Brain microvascular endothelial cell (primary cell): Measurements from ENCODE around the gene GANC.

Source experiments
- DNase-seq: peaks from one replicate; pipeline ENCODE4 v3.0.0-alpha.2; 2020
- H3K27ac ChIP-seq: fragments of 250-450 bp; sonication (Bioruptor Pico); 2 replicates; pipeline ENCODE4 v1.5.1; 2020; ENCODE audit warnings: mild to moderate bottlenecking, moderate library complexity
- H3K27me3 ChIP-seq: fragments of 250-450 bp; sonication (Bioruptor Pico); replicated peaks from 2 replicates; pipeline ENCODE4 v1.5.1; 2020; ENCODE audit warnings: mild to moderate bottlenecking
- H3K36me3 ChIP-seq: fragments of 250-450 bp; sonication (Bioruptor Pico); replicated peaks from 2 replicates; pipeline ENCODE4 v1.5.1; 2020; ENCODE audit warnings: mild to moderate bottlenecking
- H3K4me3 ChIP-seq: 2 replicates; pipeline ENCODE4 v1.5.1; 2011; ENCODE audit warnings: low read depth, mild to moderate bottlenecking, control low read depth, low read length, moderate library complexity
- in situ Hi-C: cut with HindIII; loops from 2 replicates; pipeline ENCODE4 v1.10.0; 2017; ENCODE audit warnings: low sequenced_read_pairs, low pct_ligation_motif_present
- TF ChIP-seq, protein P1 (sequence below): IDR thresholded peaks from 2 replicates; pipeline ENCODE4 v1.5.1; 2011; ENCODE audit warnings: low read depth, mild to moderate bottlenecking, moderate library complexity, low read length, control low read depth, inconsistent platforms; ENCODE audit errors: missing control alignments

Gene GANC

DNA sequence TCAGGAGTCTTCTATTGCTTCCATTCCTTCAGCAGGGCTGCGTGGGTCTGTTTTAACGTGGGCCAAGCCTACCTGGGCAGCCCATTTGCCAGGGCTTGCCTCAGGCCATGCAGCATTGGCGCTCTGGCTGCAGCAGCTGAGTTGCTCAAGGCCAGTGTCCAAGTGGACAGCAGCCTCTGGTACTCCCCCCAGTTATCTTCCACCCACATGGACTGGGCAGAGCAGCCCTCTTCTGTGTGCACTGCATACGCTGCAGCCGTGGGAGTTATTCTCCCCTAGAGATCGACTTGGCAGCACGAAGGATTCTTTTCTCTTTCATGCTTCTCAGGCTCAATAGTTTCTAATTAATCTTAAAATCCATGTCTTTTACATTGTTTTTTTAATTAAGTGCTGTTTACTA, 79.4 kb downstream of the GANC start:
- TF ChIP-seq, protein P1, sequence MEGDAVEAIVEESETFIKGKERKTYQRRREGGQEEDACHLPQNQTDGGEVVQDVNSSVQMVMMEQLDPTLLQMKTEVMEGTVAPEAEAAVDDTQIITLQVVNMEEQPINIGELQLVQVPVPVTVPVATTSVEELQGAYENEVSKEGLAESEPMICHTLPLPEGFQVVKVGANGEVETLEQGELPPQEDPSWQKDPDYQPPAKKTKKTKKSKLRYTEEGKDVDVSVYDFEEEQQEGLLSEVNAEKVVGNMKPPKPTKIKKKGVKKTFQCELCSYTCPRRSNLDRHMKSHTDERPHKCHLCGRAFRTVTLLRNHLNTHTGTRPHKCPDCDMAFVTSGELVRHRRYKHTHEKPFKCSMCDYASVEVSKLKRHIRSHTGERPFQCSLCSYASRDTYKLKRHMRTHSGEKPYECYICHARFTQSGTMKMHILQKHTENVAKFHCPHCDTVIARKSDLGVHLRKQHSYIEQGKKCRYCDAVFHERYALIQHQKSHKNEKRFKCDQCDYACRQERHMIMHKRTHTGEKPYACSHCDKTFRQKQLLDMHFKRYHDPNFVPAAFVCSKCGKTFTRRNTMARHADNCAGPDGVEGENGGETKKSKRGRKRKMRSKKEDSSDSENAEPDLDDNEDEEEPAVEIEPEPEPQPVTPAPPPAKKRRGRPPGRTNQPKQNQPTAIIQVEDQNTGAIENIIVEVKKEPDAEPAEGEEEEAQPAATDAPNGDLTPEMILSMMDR, result no peak
- H3K36me3 ChIP-seq, result no peaks in the 10 kb centered on the region
- H3K27ac ChIP-seq, result no peak overlapping the region
- in situ Hi-C loops, result no loop called here
- no peak for DNase-seq
- H3K27me3 ChIP-seq, result no peaks in the 10 kb centered on the region
- no peak overlapping the region for H3K4me3 ChIP-seq

DNA sequence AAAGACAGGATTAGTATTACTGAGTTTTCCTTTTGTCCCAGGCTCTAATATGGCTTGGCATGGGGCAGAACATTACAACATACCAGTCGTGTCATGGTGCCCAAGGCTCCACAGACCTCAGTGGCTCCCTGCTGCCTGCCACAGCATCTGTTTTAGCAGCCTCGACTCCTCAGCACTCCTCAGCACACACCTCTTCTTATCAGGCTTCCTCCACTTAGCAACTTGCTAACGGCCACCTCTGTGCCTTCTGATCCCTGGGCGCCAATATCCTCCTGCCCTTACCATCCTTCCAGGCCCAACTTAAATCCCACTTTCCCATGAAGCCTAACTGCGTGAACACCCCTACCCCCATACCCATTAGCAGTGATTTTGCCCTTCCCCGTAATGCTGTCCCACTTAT, 80.1 kb downstream of the GANC start:
- DNase-seq, result no peak
- Histone ChIP-seq H3K27ac (no peak overlapping the region), H3K27me3 (no peaks in the 10 kb centered on the region), H3K4me3 (no peak overlapping the region), H3K36me3 (no peaks in the 10 kb centered on the region)
- in situ Hi-C loops, result no loop called here
- TF ChIP-seq, protein P1, result no peak

DNA sequence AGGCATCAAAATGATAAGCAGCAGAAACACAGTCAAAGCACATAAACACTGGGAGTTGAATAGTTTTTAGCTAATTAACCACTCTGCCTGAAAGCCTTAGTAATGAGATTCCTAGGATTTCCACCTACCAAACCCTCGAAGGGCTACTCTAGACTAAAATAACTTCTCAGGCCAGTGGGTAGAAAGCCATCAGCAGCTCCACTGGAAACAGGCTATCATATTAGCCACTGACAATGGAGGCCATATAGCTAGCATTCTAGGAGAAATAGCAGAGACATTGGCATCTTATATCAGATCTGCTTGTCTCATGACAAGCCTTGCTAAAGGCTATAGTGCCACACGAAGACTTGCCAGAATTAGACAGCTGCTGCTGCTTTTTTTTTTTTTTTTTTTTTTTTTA, 81.8 kb downstream of the GANC start:
- H3K27me3 ChIP-seq, result no peaks in the 10 kb centered on the region
- DNase-seq, result no peak
- TF ChIP-seq, protein P1, result no peak
- in situ Hi-C loops, result no loop called here
- no peaks in the 10 kb centered on the region for H3K36me3 ChIP-seq
- H3K4me3 ChIP-seq, result no peak overlapping the region
- H3K27ac ChIP-seq, result no peak overlapping the region

DNA sequence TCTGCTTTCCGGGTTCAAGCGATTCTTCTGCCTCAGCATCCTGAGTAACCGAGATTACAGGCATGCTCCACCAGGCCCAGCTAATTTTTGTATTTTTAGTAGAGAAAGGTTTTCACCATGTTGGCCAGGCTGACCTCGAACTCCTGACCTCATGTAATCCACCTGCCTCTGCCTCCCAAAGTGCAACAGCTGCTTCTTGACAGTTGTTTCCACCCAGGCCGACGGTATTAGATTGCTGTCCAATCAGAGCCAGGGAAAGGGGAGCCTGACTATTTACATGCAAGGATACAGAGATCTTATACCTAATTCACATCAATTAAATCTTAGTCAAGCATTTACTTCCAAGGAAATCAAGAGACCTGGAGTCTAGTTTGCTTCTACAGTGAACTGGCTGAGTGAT, 82.3 kb downstream of the GANC start:
- TF ChIP-seq, protein P1, result no peak
- Histone ChIP-seq H3K4me3 (no peak overlapping the region), H3K27ac (no peak overlapping the region), H3K36me3 (no peaks in the 10 kb centered on the region), H3K27me3 (no peaks in the 10 kb centered on the region)
- in situ Hi-C loops, result no loop called here
- no peak for DNase-seq

DNA sequence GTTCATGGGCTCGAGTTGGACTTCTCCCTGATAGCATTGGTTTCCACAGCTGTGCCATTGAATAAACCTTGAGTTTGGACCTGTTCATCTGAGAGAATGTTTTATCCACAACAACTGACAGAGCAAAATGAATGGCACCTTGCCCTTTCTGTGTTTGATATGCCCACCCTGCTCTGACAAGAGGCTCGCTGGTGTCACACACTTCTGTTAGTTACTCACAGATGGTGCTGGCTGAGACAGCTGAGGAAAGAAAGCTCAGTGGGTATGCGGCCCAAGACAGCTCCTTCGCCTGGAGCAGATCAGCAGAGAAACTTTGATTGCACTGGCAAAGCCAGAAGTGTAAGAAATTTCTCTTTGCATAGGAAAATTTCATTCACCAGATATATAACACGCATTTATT, 83.8 kb downstream of the GANC start:
- in situ Hi-C loops, result no loop called here

DNA sequence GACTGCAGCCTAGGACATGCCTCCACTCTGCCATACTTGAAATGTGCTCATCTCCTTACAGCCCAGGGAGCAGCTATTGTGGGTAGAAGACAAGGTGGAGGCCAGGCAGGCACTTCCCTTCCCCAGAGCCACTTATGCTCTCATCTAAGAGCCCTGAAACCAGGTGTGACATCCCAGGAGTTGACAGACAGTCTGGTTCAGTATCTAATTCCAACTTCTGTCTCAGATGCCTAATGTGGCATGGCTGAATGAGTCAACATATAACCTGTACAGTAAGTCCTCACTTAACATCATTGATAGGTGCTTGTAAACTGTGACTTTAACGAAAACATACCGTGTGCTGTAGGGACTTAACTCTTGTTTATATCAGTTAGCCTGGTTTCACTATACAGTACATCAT, 85.1 kb downstream of the GANC start:
- H3K36me3 ChIP-seq, result no peaks in the 10 kb centered on the region
- no peak overlapping the region for H3K4me3 ChIP-seq
- no peaks in the 10 kb centered on the region for H3K27me3 ChIP-seq
- DNase-seq, result no peak
- TF ChIP-seq, protein P1, result no peak
- in situ Hi-C loops, result no loop called here
- no peak overlapping the region for H3K27ac ChIP-seq

More for the DNA sequence above, 83.8 kb downstream of the GANC start:
- H3K4me3 ChIP-seq, result no peak overlapping the region
- no peaks in the 10 kb centered on the region for H3K36me3 ChIP-seq
- no peak for DNase-seq
- no peak overlapping the region for H3K27ac ChIP-seq
- TF ChIP-seq, protein P1, result no peak
- no peaks in the 10 kb centered on the region for H3K27me3 ChIP-seq
